ENCODE measurements around the gene LDLRAD3. TPM values are rescaled to one million over a fixed set of nuclear protein-coding genes. Genes with fewer than 3 reads are reported as not detected.
A peak's percentile ranks its signal among the peaks of the same experiment; 100 is the strongest.

The LDLRAD3 gene
- total RNA-seq, 1 donor from 2014 or later: 21.6 TPM

GRCh38 chr11:36142879-36143278 is 199.0 kb downstream of the LDLRAD3 start:
- Histone ChIP-seq H3K9me3 (no peaks in the 10 kb centered on the region), H3K27me3 (no peaks in the 10 kb centered on the region), H3K36me3 (no peaks in the 10 kb centered on the region), H3K4me3 (no peak overlapping the region), H3K4me1 (no peaks in the 10 kb centered on the region), H3K27ac (no peak overlapping the region)
- DNase-seq (ENCODE audit: low spot score in 2 of 2): no peak
- no peak for TF ChIP-seq CTCF (IDR thresholded peaks at IDR 0.05)
- intact Hi-C loops (cut with DNase I): no loop called here

GRCh38 chr11:36146437-36146836 is 202.6 kb downstream of the LDLRAD3 start:
- intact Hi-C loops (cut with DNase I): no loop called here

GRCh38 chr11:36147491-36147890 is 203.6 kb downstream of the LDLRAD3 start:
- Histone ChIP-seq H3K4me3 (no peak overlapping the region), H3K9me3 (no peaks in the 10 kb centered on the region), H3K4me1 (no peaks in the 10 kb centered on the region), H3K36me3 (no peaks in the 10 kb centered on the region), H3K27ac (no peak overlapping the region), H3K27me3 (no peaks in the 10 kb centered on the region)
- no peak for DNase-seq (ENCODE audit: low spot score in 2 of 2)
- intact Hi-C loops (cut with DNase I): no loop called here
- TF ChIP-seq CTCF (IDR thresholded peaks at IDR 0.05): no peak

More at GRCh38 chr11:36146437-36146836, 202.6 kb downstream of the LDLRAD3 start:
- H3K27ac ChIP-seq: no peak overlapping the region
- no peaks in the 10 kb centered on the region for H3K4me1 ChIP-seq
- no peaks in the 10 kb centered on the region for H3K9me3 ChIP-seq
- H3K4me3 ChIP-seq: no peak overlapping the region
- no peak for TF ChIP-seq CTCF (IDR thresholded peaks at IDR 0.05)
- DNase-seq (ENCODE audit: low spot score in 2 of 2): no peak
- no peaks in the 10 kb centered on the region for H3K27me3 ChIP-seq
- no peaks in the 10 kb centered on the region for H3K36me3 ChIP-seq

DNA sequence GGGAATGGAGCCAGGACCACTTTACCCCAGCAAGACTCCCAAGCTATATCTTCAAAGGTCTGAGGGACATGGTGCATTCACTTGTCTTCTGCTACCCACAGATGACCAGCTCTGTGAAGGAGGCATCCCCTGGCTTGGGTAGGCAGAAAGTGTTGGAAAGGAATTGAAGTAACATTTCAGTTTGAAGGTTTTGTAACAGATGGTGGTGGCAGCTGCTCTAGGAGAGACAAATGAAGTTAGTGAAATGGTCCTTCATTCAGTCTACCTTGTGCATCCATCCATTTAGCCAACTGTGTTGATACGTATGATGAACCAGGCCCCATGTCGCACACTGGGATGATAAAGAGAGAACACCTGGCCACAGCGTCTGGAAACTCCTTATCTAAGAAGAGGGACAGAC is 204.8 kb downstream of the LDLRAD3 start:
- Histone ChIP-seq H3K36me3 (no peaks in the 10 kb centered on the region), H3K27ac (no peak overlapping the region), H3K4me1 (no peaks in the 10 kb centered on the region), H3K4me3 (no peak overlapping the region), H3K9me3 (no peaks in the 10 kb centered on the region), H3K27me3 (no peaks in the 10 kb centered on the region)
- intact Hi-C loops (cut with DNase I): no loop called here
- no peak for TF ChIP-seq CTCF (IDR thresholded peaks at IDR 0.05)
- no peak for DNase-seq (ENCODE audit: low spot score in 2 of 2)

DNA sequence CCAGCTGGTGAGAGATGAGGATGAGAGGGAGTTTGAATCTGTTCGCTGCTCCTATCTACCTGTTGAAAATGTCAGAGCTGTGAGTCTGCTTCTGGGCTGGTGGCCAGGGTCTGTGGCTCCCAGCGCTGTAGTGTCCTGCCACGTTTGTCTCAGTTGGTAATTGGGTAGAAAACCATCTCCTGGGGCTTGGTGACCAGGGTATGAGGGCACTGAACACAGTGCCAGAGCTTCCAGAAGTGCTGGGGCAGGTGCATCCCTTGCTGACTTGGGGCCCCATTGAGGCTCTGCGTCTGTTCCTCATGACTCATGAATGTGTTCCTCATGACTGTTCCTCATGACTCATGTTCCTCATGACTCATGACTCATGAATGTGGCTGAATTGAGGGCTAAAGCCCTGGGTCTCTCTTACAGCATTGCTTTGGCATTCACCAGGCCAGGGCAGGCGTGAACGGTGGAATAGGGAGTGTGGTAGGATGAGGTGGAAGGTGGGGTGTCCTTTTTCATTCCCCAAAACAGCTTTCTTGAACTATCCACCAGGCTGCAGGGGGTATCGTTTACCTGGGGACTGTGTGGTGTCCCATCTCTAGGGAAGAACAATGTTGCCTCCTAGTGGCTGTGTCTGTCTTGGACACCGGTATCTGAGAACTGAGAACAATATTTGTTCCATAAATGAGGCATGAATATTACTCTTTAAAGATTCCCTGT is 205.8 kb downstream of the LDLRAD3 start:
- TF ChIP-seq CTCF (IDR thresholded peaks at IDR 0.05): peak in 1 of 3 experiments; percentile 15
- intact Hi-C loops (cut with DNase I): no loop called here
- Histone ChIP-seq H3K9me3 (no peaks in the 10 kb centered on the region), H3K4me3 (no peak overlapping the region), H3K27ac (no peak overlapping the region), H3K4me1 (no peaks in the 10 kb centered on the region), H3K27me3 (no peaks in the 10 kb centered on the region), H3K36me3 (no peaks in the 10 kb centered on the region)
- DNase-seq (ENCODE audit: low spot score in 2 of 2): peak; percentile 41 to 74
